Measurements from ENCODE around the gene PIGO.

DNA sequence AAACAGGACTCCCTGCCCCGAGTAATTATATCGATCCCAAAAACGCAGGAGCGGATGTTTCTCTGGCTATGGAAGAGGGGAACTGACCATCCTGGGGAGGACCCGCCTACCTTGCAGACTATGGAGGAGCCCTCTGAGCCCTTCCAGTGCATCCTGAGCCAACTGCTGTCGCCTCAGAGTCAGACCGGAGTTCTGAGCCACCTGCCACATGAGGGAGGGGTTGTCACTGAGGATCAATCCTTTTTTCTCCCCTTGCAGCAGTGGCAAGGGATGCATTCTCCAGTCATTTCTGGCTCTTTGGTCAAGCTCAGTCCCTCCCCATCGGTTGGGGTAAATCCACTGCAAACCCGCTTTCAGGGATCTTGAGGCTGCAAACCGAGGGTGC is 17.4 kb downstream of the PIGO start:
- no peak; the same call in 1 of the 2 replicates for TF ChIP-seq POLR2AphosphoS5 (IDR thresholded peaks at IDR 0.05; ENCODE audit: low read depth, low read length)
- TF ChIP-seq, protein P1, sequence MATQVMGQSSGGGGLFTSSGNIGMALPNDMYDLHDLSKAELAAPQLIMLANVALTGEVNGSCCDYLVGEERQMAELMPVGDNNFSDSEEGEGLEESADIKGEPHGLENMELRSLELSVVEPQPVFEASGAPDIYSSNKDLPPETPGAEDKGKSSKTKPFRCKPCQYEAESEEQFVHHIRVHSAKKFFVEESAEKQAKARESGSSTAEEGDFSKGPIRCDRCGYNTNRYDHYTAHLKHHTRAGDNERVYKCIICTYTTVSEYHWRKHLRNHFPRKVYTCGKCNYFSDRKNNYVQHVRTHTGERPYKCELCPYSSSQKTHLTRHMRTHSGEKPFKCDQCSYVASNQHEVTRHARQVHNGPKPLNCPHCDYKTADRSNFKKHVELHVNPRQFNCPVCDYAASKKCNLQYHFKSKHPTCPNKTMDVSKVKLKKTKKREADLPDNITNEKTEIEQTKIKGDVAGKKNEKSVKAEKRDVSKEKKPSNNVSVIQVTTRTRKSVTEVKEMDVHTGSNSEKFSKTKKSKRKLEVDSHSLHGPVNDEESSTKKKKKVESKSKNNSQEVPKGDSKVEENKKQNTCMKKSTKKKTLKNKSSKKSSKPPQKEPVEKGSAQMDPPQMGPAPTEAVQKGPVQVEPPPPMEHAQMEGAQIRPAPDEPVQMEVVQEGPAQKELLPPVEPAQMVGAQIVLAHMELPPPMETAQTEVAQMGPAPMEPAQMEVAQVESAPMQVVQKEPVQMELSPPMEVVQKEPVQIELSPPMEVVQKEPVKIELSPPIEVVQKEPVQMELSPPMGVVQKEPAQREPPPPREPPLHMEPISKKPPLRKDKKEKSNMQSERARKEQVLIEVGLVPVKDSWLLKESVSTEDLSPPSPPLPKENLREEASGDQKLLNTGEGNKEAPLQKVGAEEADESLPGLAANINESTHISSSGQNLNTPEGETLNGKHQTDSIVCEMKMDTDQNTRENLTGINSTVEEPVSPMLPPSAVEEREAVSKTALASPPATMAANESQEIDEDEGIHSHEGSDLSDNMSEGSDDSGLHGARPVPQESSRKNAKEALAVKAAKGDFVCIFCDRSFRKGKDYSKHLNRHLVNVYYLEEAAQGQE (IDR thresholded peaks at IDR 0.05; ENCODE audit: insufficient read depth in 1 of 2, low read depth in 2 of 2, low read length in 2 of 2), result no peak
